Measurements from ENCODE around the gene GPR52.

Gene GPR52

DNA sequence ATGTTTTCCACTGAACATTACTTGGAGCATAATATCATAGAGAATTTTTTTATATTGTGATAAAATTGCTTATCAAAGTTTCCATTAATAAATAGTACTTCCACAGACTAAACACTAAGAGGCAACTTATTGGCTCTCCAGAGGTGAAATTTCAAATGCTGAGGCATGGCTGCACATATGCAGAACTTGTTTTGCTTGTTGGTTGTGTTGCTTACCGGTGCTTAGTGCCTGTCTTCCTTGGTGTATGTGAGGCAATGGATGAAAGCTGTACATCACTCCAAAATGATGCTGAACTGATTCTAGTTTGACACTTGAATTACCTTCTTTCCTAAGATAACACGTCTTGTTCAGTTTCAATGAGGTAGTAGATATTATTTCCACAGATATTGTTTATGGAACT lies 29.8 kb upstream of the GPR52 start:
- no peaks in the 10 kb centered on the region for H3K36me3 ChIP-seq
- H3K27ac ChIP-seq, result no peak overlapping the region
- no peak overlapping the region for H3K4me3 ChIP-seq (ENCODE audit: low read depth, low read length)
- DNase-seq, result no peak
- no peaks in the 10 kb centered on the region for H3K27me3 ChIP-seq (ENCODE audit: insufficient read depth, low read depth, severe bottlenecking)
- H3K9me3 ChIP-seq (ENCODE audit: severe bottlenecking), result no peaks in the 10 kb centered on the region
- TF ChIP-seq, protein P1, sequence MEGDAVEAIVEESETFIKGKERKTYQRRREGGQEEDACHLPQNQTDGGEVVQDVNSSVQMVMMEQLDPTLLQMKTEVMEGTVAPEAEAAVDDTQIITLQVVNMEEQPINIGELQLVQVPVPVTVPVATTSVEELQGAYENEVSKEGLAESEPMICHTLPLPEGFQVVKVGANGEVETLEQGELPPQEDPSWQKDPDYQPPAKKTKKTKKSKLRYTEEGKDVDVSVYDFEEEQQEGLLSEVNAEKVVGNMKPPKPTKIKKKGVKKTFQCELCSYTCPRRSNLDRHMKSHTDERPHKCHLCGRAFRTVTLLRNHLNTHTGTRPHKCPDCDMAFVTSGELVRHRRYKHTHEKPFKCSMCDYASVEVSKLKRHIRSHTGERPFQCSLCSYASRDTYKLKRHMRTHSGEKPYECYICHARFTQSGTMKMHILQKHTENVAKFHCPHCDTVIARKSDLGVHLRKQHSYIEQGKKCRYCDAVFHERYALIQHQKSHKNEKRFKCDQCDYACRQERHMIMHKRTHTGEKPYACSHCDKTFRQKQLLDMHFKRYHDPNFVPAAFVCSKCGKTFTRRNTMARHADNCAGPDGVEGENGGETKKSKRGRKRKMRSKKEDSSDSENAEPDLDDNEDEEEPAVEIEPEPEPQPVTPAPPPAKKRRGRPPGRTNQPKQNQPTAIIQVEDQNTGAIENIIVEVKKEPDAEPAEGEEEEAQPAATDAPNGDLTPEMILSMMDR (IDR thresholded peaks at IDR 0.05; ENCODE audit: low read depth, low read length), result no peak

DNA sequence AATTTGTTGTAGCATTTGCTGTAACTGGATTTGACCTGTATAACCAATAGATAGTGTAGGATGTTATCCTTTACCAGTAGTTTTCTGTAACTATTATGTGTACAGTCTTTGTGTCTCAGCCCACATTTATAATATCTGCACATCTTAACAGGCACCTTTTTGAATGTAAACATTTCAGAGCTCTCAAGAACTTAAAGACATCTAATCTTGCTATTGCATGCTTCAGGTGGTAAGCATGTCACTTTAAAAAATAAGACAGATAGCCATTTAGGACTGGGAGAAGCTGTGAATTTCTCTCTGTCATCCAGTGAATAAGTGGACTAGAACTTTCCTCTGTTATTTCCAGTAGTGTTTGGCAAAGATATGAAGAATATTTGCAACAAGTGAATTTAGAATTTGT lies 22.6 kb upstream of the GPR52 start:
- H3K27me3 ChIP-seq (ENCODE audit: insufficient read depth, low read depth, severe bottlenecking), result no peaks in the 10 kb centered on the region
- no peaks in the 10 kb centered on the region for H3K36me3 ChIP-seq
- TF ChIP-seq, protein P1 (IDR thresholded peaks at IDR 0.05; ENCODE audit: low read depth, low read length), result no peak
- no peak overlapping the region for H3K4me3 ChIP-seq (ENCODE audit: low read depth, low read length)
- no peak overlapping the region for H3K27ac ChIP-seq
- no peaks in the 10 kb centered on the region for H3K9me3 ChIP-seq (ENCODE audit: severe bottlenecking)
- no peak for DNase-seq

DNA sequence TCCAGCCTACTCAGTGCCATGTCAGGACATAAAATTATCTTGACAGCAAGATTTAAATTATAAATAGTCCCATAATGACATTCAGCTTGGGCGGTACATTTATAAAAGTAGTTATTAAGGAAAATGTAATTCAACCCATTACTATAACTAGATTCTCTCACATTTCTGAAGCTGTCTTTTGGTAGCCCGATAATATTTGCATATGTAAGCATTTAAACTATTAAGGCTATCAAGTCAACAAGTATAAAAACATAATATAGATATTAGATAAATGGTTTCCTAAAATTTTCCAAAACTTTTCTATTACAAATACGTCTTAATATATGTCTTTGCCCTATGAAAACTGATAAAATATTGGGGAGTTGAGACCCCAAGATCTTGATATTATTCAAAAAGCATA lies 21.6 kb upstream of the GPR52 start:
- no peak overlapping the region for H3K27ac ChIP-seq
- no peak for DNase-seq
- no peaks in the 10 kb centered on the region for H3K9me3 ChIP-seq (ENCODE audit: severe bottlenecking)
- no peaks in the 10 kb centered on the region for H3K27me3 ChIP-seq (ENCODE audit: insufficient read depth, low read depth, severe bottlenecking)
- H3K4me3 ChIP-seq (ENCODE audit: low read depth, low read length), result no peak overlapping the region
- no peaks in the 10 kb centered on the region for H3K36me3 ChIP-seq
- TF ChIP-seq, protein P1 (IDR thresholded peaks at IDR 0.05; ENCODE audit: low read depth, low read length), result no peak

DNA sequence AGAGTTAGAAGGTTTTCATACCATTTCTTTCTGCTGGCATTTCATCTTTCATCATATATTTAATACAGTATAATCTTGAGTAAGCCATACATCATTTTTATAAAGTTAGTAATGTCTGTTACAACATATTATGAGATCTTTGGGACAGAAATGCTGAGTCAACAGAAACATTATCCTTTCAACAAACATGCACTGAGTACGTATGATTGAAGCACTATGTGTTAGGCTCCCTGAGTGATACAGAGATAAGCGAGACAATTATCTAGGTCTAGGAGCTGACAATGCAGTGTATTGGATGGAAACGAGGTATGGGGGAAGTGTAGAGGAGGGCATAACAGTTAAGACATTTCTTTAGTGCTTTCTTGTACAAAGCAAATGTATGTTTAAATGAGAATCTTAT lies 19.7 kb upstream of the GPR52 start:
- Histone ChIP-seq H3K36me3 (no peaks in the 10 kb centered on the region), H3K9me3 (ENCODE audit: severe bottlenecking) (no peaks in the 10 kb centered on the region), H3K27ac (no peak overlapping the region), H3K27me3 (ENCODE audit: insufficient read depth, low read depth, severe bottlenecking) (no peaks in the 10 kb centered on the region), H3K4me3 (ENCODE audit: low read depth, low read length) (no peak overlapping the region)
- TF ChIP-seq, protein P1 (IDR thresholded peaks at IDR 0.05; ENCODE audit: low read depth, low read length), result no peak
- no peak for DNase-seq

DNA sequence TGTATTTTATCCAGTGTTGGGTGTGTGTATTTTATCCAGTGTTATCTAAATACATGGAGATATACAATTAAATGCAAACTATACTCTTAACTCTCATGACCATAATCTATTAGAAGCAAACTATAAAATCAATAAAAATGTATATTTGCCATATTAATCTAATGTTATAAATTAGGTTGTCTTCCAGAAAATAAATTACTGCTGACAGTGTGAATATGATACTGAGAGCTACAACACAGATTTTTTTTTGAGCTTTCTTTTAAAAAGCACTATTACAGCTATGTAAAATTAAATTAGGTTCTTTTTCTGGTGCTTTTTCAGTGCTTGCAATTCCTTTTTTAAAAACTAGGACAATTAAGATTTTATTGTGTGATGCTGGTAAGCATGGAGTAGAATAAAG lies 19.0 kb upstream of the GPR52 start:
- Histone ChIP-seq H3K27me3 (ENCODE audit: insufficient read depth, low read depth, severe bottlenecking) (no peaks in the 10 kb centered on the region), H3K4me3 (ENCODE audit: low read depth, low read length) (no peak overlapping the region), H3K36me3 (no peaks in the 10 kb centered on the region), H3K9me3 (ENCODE audit: severe bottlenecking) (no peaks in the 10 kb centered on the region), H3K27ac (no peak overlapping the region)
- no peak for DNase-seq
- TF ChIP-seq, protein P1 (IDR thresholded peaks at IDR 0.05; ENCODE audit: low read depth, low read length), result no peak

DNA sequence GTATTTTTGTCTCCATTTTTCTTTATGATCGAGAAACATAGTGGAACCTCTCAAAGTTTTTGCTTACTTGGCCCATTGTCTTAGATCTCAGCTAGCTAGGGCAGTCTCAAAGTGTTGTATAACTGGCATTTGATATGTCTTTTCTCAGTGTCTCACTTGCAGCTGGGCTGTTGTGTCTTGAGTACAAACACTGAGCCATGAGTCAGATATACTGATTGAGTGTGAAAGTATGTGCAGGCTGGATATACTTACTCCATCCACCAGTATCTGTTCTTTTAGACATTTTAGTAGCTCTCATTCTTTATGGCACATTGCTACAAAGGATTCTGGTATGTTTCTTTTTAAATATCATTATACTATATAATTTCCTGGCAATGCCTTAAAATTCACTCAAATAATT lies 14.3 kb upstream of the GPR52 start:
- Histone ChIP-seq H3K4me3 (ENCODE audit: low read depth, low read length) (no peak overlapping the region), H3K27me3 (ENCODE audit: insufficient read depth, low read depth, severe bottlenecking) (no peaks in the 10 kb centered on the region), H3K9me3 (ENCODE audit: severe bottlenecking) (peaks cover 7% of the 10 kb centered on the region), H3K36me3 (no peaks in the 10 kb centered on the region), H3K27ac (no peak overlapping the region)
- TF ChIP-seq, protein P1 (IDR thresholded peaks at IDR 0.05; ENCODE audit: low read depth, low read length), result no peak
- DNase-seq, result no peak

Measured in WERI-Rb-1 (cell line).